Kidney glomerular epithelial cell (primary cell): ENCODE results near the gene CDC42BPB.

ENCODE experiments used
- DNase-seq: peaks from one replicate; lab custom pipeline; 2025; lab: John Stamatoyannopoulos, UW

The CDC42BPB gene

DNA sequence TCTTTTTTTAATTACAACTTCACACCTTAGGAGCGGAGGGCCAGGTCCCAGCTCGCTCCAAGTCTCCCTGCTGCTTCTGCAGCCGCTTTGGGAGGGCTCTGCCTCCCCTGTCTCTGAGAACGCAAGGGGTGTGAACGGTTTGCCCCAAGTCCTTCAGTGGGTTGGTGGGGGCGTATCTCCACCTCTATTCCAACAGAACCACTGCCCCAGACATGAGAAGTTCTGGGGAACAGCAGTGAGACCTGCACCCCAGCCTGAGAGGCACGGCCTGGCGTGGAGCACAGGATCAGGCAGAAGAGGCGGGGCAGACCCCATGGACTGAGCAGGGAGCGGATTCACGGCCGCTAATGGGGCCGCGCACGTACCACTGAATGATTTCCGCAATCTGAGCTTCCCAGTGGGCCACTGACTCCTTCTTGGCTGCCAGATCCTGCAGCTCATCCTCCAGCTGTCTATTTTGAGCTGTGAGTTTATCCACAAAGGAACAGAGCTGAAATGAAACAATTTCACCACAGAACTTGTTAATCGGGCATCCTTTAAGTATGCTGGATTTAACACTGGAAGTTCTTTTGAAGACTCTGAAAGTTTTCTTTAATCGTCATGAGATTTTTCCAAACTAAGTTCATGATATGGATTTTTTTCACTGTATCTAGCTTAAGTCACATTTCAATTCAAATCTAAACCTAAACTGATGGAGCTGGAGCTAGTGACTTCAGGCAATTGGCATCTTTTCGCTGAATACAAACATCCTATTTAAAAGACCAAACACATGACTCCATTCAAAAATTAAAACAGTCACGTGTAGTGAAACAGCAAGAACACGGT lies 90.5 kb downstream of the CDC42BPB start:
- no peak for DNase-seq

- DNase-seq = no peak
Observed at GRCh38 chr14:102965971-102966655, 91.2 kb downstream of the CDC42BPB start.

DNA sequence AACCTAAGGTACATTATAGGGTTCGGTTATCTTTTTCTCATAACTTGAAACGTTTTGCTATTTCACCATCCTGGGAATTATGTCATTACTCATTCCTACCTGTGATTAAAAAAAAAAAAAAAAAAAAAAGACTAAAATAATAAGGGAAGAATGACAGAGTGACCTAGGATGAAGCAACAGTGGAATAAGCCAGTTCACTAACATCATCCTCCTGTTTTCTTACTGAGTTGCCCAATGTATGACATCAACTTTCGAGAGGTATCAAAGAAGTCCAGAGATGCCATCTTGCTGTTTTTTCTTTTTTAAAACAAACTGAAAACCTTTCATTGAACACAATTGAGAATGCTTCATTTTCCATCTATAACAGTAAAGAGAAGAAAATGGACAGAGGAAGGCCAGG lies 92.1 kb downstream of the CDC42BPB start:
- no peak for DNase-seq

DNA sequence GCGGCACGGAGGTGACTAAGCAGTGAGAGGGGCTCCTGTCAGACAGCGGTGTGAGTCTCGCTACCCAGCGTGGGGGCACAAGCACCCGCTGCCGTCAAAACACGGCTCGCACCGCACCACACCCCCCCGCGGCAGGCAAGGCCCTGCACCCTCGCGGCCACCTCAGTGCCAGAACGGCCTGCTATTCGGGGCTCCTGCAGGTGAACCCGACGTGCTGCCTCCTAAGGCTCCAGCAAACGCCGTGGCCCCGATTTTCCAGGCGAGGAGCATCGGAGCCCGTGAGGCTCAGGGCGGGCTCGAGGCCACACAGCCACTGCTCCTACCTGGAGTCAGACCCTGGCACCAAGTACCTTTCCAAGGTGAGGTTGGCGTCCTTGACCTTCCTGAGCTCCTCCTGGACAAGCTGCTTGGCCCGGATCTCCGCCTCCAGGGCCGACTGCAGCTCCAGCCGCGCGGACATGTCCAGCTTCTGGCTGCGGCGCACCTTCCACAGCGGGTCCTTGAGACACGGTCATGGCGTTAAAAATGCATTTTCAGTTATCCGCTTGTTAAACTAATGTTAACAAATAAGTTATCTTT lies 93.1 kb downstream of the CDC42BPB start:
- DNase-seq = no peak

DNA sequence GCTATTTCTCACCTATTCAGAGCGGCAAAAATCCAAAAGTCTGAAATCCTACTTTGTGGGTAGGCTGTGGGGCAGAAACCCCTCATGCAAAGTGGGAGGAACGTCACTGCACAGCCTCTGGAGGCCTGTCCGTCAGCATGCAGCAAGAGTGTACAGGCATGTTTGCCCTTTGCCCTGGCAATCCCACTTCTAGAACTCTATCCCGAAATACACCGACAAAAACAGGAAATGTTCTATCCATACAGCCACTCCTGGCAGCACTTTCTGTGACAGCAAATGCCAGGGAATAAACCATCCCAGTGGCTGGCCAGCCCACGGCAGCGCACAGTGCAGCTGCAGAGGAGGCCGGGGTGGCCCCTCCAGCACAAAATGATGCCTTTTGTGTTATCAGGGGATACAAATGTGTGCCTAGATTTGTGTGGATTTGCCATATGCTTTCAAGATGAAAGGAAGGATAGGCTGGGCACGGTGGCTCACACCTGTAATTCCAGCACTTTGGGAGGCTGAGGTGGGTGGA lies 95.2 kb downstream of the CDC42BPB start:
- DNase-seq = no peak

DNA sequence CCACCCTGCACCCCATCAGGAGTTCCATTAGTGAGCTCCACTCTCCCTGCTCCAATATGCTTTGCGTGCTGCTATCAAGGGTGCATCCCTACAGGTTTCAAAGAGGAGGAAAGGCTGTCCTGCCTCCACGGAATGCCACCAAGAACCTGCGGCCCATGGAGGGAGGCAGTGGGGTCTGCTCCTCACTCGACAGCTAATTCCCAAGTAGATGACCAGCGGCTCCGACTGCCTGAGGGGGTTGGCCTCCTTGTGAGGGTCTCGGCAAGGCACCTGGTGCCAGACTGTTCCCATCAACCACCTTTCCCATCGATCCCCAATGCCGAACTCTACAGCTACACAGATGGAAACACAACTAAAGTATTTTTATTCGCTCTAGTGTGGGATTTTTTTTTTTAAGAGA lies 98.9 kb downstream of the CDC42BPB start:
- no peak for DNase-seq

GRCh38 chr14:102957222-102957621 lies 100.1 kb downstream of the CDC42BPB start:
- DNase-seq = no peak

DNA sequence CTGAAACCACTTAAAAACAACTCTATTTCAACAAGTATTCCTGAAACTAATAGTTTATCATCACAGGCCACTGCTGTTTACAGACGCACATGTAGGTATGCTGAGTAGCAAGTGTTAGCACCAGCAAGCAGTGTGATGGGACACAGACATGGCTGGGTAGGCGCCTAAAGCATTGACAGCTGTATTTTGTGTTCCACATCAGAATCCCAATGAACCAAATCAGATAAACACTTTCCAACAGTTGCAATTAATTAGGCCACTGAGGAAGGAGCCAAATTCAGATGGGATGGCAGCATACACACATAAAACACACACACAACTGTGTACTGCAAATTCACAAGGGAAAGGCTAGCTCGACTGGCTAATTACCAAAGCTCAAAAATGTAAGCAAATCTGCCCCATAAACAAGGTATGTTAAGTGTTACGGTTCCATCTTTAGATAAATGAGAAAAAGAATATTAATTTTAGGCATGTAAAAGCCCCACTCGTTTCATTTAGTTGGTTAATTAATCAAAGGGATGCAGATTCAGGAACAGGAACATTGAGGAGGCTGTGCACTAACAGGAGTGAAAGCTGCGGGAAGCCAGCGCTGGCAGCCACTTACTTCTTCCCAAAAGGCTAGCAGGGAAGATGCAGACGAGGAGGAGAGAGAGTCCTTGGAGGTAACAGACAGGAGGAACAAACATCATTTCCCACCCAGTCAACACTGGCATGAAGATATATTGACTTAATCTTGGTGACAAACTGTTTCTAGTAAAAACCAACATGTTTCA lies 101.5 kb downstream of the CDC42BPB start:
- DNase-seq = no peak

GRCh38 chr14:102954081-102954789 lies 103.1 kb downstream of the CDC42BPB start:
- DNase-seq = no peak

GRCh38 chr14:102953100-102953499 lies 104.2 kb downstream of the CDC42BPB start:
- no peak for DNase-seq

GRCh38 chr14:102952276-102952675 lies 105.1 kb downstream of the CDC42BPB start:
- no peak for DNase-seq

GRCh38 chr14:102951799-102952198 lies 105.5 kb downstream of the CDC42BPB start:
- DNase-seq = no peak

GRCh38 chr14:102951034-102951433 lies 106.3 kb downstream of the CDC42BPB start:
- DNase-seq = no peak

- DNase-seq = no peak
Observed at GRCh38 chr14:102949801-102950451, 107.4 kb downstream of the CDC42BPB start.

DNA sequence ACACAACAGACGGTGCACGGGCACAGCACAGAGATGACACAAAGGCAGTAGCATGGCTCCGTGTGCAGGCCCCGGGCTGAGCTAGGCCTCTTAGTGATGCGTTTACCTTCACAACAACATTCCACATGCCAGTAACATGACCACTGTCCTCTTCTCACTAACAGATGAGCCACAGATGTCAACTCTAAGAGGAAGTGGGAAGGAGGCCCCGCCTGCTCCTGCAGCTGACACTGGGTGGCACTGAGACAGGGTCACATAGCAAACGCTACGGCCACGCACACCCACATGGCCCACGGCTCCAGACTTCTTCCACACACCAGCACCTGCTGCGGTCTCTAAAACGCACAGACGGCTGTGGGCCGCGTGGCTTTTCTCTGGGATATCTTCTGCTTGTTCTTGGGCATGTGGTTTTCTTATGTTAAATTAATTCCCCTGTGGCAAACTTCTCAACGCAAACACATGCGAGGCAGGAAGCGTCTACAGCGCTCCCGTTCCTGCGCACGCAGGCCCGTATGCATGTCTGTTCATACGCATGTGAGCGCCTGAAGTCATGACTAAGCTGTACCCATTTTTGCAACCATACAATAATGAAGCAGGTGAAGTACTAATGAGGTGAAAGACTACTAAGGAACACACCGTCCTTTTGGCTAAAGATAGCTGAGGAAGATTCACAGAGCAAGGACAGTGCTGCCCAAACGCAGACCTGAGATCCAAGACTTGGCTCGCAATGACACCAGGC lies 108.1 kb downstream of the CDC42BPB start:
- DNase-seq = no peak

GRCh38 chr14:102948698-102949061 lies 108.7 kb downstream of the CDC42BPB start:
- DNase-seq = no peak

DNA sequence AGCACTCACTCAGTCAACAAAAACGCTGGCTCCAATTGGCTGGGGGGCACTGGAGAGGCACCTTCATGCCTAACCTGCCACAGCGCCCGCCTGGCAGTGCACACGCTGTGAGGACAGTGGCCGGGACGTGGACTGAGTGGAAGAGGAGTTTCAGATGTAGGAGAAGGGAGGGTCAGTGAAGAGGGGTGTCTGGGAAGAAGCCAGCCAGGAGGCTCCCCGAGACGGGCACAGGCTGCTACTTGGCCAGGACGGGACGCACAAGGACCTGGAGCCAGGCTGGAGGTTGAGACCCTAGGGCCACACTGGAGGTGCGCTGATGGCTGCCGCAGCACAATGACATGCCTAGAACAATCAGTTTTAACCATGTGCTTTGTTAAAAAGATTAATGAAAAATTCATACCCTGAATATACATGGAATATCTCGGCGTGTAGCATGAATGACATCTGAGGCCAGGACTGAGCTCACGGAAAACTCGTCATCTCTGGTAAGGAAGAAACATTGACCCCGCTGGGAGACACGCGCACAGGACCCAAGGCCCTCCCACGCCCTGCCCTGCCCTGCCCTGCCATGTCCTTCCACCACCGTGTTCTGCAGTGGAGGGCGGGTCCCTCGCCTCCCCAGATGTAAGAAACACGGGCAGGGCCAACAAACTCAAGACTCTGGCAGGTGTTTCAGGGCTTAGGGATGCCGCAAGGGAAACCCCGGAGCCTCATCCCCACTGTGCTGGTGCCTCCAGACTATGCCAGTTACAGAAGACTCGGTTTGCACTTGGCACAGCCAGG lies 109.8 kb downstream of the CDC42BPB start:
- DNase-seq = no peak

DNA sequence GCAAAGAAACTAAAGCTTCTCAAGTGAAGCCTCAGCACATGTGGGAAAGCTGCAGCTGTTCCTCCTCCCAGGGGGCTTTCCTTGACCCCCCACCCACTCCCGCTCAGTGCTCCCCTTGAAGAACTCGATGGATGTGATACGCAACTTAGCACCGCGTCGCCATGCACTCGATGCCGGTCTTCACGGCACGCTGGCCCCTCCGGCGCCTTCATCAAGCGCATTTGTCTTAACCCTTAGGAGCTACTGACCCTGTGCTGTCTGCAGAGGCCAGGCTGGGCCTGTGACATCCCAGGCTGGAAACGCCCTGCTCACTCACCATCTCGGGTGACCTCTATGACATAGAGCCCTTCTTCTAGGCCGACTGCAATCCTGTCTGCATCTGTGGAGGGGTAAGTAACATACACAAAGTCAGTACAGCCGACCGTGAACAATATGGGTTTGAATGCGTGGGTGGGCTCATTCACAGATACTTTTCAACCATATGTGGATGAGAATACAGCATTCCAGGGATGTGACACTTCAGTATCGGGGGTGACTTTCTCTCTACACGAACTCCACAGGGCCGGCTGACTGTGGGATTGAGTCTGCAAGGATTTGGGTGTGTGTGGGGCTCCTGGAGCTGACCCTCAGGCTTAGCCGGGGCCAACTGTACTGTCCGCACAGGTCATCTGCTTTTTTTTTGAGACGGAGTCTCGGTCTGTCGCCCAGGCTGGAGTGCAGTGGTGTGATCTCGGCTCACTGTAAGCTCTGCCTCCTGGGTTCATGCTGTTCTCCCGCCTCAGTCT lies 111.8 kb downstream of the CDC42BPB start:
- DNase-seq = no peak
